MM.1S (cell line): ENCODE data around the gene SPRING1.

Source experiments
- CTCF ChIP-seq: fragments of 300-600 bp; sonication (generic); IDR thresholded peaks from 2 replicates; pipeline ENCODE4 v1.5.1; 2016; ENCODE audit warnings: antibody characterized with exemption, low read length, mixed read lengths
- EZH2 ChIP-seq: fragments of 300-600 bp; sonication (generic); optimal IDR thresholded peaks from 2 replicates; pipeline ENCODE3; 2017; ENCODE audit warnings: low read depth, mild to moderate bottlenecking, antibody characterized with exemption, low read length, mixed read lengths
- EZH2phosphoT487 ChIP-seq: fragments of 300-600 bp; sonication (generic); IDR thresholded peaks from 2 replicates; pipeline ENCODE4 v1.6.1; 2018; ENCODE audit warnings: antibody characterized with exemption, low read length

- TF ChIP-seq CTCF (no peak), EZH2 (no peak), EZH2phosphoT487 (no peak)
Observed at GRCh38 chr12:116779597-116779996, 41.7 kb upstream of the SPRING1 start.
